SK-N-MC (cell line): ENCODE measurements around the gene LIG3.

Experiments used
- DNase-seq: peaks from one replicate; pipeline ENCODE4 v3.0.0-alpha.2; 2011; ENCODE audit warnings: low read depth, low spot score
- H3K27ac ChIP-seq: fragments of 200-600 bp; sonication (generic); 2 replicates; pipeline ENCODE4 v1.5.1; 2016; ENCODE audit warnings: mixed run types
- H3K36me3 ChIP-seq: fragments of 200-600 bp; sonication (generic); 2 replicates; pipeline ENCODE4 v1.6.1; 2017; ENCODE audit warnings: antibody characterized with exemption, low read length, mixed read lengths; ENCODE audit not compliant: insufficient read depth
- H3K4me3 ChIP-seq: fragments of 200-600 bp; sonication (generic); 2 replicates; pipeline ENCODE4 v1.5.1; 2016
- H3K9ac ChIP-seq: fragments of 200-600 bp; sonication (generic); 2 replicates; pipeline ENCODE4 v1.8.0; 2017; ENCODE audit warnings: mixed run types, mixed read lengths; ENCODE audit not compliant: insufficient read length
- H3K9me3 ChIP-seq: fragments of 200-600 bp; sonication (generic); 2 replicates; pipeline ENCODE4 v1.6.1; 2017; ENCODE audit warnings: low read depth, mild to moderate bottlenecking, antibody characterized with exemption, low read length, moderate library complexity, mixed read lengths
- EZH2 ChIP-seq: fragments of 200-600 bp; sonication (generic); IDR thresholded peaks from one replicate; pipeline ENCODE4 v1.6.1; 2017; ENCODE audit warnings: antibody characterized with exemption
- FOXP2 ChIP-seq: optimal IDR thresholded peaks from 2 replicates; pipeline ENCODE3; 2011; ENCODE audit warnings: mild to moderate bottlenecking, moderate library complexity; ENCODE audit not compliant: insufficient read depth; ENCODE audit errors: extremely low read length, control extremely low read depth
- POLR2AphosphoS5 ChIP-seq: IDR thresholded peaks from 2 replicates; pipeline ENCODE4 v1.6.1; 2012; ENCODE audit warnings: mild to moderate bottlenecking, low read depth, low read length, borderline replicate concordance

Gene LIG3

DNA sequence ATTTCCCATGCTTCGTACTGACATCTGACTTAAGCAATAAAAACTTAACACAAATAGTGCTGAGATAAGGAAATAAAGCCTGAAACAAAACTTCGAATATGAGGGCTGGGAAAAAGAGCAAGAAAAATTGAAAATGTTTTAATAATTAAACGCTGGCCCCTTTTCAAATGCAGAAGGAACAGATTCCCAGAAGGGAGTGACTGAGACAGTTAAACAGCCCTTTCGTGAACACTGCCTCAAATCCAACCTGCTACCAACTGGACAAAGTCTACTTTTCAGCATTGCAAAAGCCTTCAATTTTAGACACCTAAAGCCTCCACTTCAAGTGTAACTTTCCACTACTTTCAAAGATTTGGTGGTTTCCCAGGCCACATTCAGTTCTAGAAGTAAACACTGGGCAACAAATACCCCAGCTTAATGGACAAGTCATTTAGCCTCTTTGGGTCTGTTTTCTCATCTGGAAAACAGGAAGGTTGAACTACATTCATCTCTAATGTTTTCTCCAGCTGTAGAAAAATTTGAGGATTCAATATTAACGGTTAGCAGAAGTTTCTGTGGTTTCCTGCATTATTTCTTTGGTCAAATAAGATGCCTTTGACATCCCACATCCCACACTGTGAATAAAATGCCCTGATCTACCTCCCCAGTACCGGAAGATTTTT is 71.4 kb downstream of the LIG3 start:
- no peak overlapping the region for H3K27ac ChIP-seq
- no peak for DNase-seq
- no peak overlapping the region for H3K4me3 ChIP-seq
- no peaks in the 10 kb centered on the region for H3K9me3 ChIP-seq
- TF ChIP-seq FOXP2 (no peak), POLR2AphosphoS5 (no peak)
- H3K36me3 ChIP-seq, result no peaks in the 10 kb centered on the region
- no peak overlapping the region for H3K9ac ChIP-seq

DNA sequence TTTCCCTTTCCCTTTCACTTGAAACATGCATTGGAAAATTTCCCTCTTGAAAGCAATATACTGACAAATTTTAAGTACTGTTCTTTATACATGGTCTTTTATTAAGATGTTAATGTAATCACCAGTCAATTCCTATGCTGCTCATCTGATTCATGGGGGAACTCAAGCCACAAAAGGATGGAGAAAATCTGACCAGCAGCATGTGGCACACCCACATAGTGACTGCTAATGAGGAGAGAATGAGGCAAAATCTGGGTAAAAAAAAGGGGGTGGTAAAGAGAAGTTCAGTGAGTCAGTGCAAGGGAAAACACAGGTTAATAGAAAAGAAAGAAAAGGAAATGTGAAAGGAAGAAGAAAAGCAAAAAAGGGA is 71.9 kb downstream of the LIG3 start:
- Histone ChIP-seq H3K9ac (no peak overlapping the region), H3K27ac (no peak overlapping the region), H3K36me3 (no peaks in the 10 kb centered on the region), H3K9me3 (no peaks in the 10 kb centered on the region), H3K4me3 (no peak overlapping the region)
- TF ChIP-seq POLR2AphosphoS5 (no peak), FOXP2 (no peak), EZH2 (no peak)
- no peak for DNase-seq

DNA sequence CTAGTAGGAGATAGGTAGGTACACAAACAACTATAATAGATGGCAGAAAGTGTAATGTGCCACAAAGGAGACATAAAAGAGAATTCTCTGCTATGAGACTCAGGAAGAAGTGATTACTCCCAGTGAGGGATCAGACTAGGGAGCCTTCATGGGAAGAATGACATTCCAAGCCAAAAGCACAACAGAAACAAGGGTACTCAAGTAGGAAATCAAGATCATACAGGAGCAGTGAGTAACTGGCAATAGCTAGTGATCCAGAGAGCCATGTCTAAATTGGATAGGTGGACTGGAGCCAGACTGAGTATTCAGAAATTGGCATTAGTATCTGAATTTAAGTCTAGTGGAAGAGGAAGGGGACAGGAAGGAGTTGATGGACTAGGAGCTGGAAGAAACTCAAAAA is 72.5 kb downstream of the LIG3 start:
- Histone ChIP-seq H3K9me3 (no peaks in the 10 kb centered on the region), H3K36me3 (no peaks in the 10 kb centered on the region), H3K9ac (no peak overlapping the region), H3K27ac (no peak overlapping the region), H3K4me3 (no peak overlapping the region)
- no peak for DNase-seq
- TF ChIP-seq FOXP2 (no peak), EZH2 (no peak), POLR2AphosphoS5 (no peak)

DNA sequence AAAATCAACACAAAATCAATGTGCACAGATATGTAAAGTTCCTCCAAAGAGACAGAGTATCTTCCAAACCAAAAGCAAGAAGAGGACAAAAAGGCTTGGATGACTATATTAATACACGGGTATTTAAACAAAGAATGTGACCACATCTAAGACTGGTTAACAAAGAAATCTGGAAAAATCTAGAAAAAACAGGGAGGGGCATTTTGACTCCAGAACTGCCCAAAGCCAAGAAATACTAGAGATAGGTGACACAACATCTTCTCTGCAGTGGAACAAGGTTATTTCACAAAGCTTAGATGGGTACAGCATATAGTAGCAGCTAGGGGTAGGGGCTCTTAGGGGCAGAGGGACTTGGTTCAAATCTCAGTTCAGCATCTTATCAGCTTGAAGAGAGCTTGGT is 72.9 kb downstream of the LIG3 start:
- no peak for TF ChIP-seq POLR2AphosphoS5
- no peak for TF ChIP-seq EZH2
- TF ChIP-seq FOXP2, result no peak
- H3K36me3 ChIP-seq, result no peaks in the 10 kb centered on the region
- no peaks in the 10 kb centered on the region for H3K9me3 ChIP-seq

GRCh38 chr17:35056013-35056412 is 75.7 kb downstream of the LIG3 start:
- no peak overlapping the region for H3K27ac ChIP-seq
- TF ChIP-seq FOXP2, result no peak
- TF ChIP-seq EZH2, result no peak
- no peak for TF ChIP-seq POLR2AphosphoS5
- no peak overlapping the region for H3K4me3 ChIP-seq
- DNase-seq, result no peak
- H3K9me3 ChIP-seq, result no peaks in the 10 kb centered on the region
- H3K9ac ChIP-seq, result no peak overlapping the region
- H3K36me3 ChIP-seq, result no peaks in the 10 kb centered on the region

More for the DNA sequence above, 72.9 kb downstream of the LIG3 start:
- Histone ChIP-seq H3K27ac (no peak overlapping the region), H3K4me3 (no peak overlapping the region), H3K9ac (no peak overlapping the region)
- no peak for DNase-seq

GRCh38 chr17:35057332-35057915 is 77.1 kb downstream of the LIG3 start:
- Histone ChIP-seq H3K4me3 (no peak overlapping the region), H3K9ac (no peak overlapping the region), H3K9me3 (no peaks in the 10 kb centered on the region), H3K36me3 (no peaks in the 10 kb centered on the region), H3K27ac (no peak overlapping the region)
- no peak for TF ChIP-seq POLR2AphosphoS5
- no peak for TF ChIP-seq FOXP2
- no peak for TF ChIP-seq EZH2
- no peak for DNase-seq
